ENCODE results near the gene RUNDC3A. TPM values are rescaled to one million over a fixed set of nuclear protein-coding genes. Genes with fewer than 3 reads are reported as not detected.
A peak's percentile ranks its signal among the peaks of the same experiment; 100 is the strongest.
"Not testable (repeated sequence)": the region's sequence is repeated elsewhere in the genome, so short reads cannot be mapped to it uniquely, and the experiment has no call there.

The RUNDC3A gene
- total RNA-seq, 5 donors from 2014 or later (not counting 1 experiment from before 2014, with no cell fraction given) = 0.38 to 0.65 (median 0.41) TPM; not detected in 2

DNA sequence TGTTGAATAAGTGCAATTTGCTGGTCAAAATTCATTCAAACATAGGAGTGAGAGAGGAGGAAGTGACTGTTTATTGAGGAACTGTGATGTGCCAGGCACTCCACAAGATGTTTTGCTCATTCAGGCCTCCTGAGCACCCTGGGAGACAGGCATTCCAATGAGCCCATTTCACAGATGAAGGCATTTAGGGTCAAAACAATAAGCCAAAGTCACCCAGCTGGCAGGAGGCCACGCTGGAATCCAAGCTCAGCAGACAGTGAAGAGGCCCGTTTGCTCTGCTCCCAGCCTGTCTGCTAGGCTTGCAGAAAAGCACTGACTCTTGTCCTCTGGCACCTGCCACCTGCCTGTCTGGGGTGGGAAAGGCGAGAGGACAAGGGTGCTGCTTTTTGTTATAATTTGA lies 26.3 kb downstream of the RUNDC3A start:
- Mint-ChIP-seq H3K36me3 (no peaks in the 10 kb centered on the region), H3K27ac (no peak overlapping the region), H3K4me1 (peaks cover 5 to 8% (median 6%) of the 10 kb centered on the region in 3 donors), H3K27me3 (peaks cover 0 to 1% of the 10 kb centered on the region in 2 donors), H3K9me3 (no peaks in the 10 kb centered on the region), H3K4me3 (no peak overlapping the region)
- Histone ChIP-seq H3K9me3 (no peaks in the 10 kb centered on the region), H3K27ac (ENCODE audit: low read length) (no peak overlapping the region), H3K27me3 (replicated peaks in 1 of 2; ENCODE audit: control insufficient read depth in 2 of 2, extremely low read depth in 1 of 2, insufficient read depth in 2 of 2, low read length in 1 of 2) (peaks cover 0 to 16% of the 10 kb centered on the region in 2 experiments), H3K36me3 (ENCODE audit: control insufficient read depth in 2 of 2, extremely low read depth in 1 of 2, insufficient read depth in 1 of 2, low read length in 1 of 2) (no peaks in the 10 kb centered on the region), H3K4me1 (ENCODE audit: control insufficient read depth in 1 of 2, extremely low read depth in 1 of 2, insufficient read depth in 2 of 2, low read length in 2 of 2) (peaks cover 0 to 8% of the 10 kb centered on the region in 2 experiments), H3K4me3 (ENCODE audit: control insufficient read depth in 1 of 2, extremely low read depth in 1 of 2, low read length in 1 of 2) (no peak overlapping the region)
- ChIA-PET CTCF (no interaction called here), POLR2A (interaction anchor here in 1 of 2 donors (0.7 kb wide), 1 partner anchor 103 kb away, joined by 5 read pairs; no protein-coding TSS in a partner anchor)
- 95% methylated on average over 3 of the region's 3 CpGs for WGBS (ENCODE audit: insufficient coverage)
- ATAC-seq (replicated peaks in 1 of 4) (no peak), DNase-seq (no peak)

DNA sequence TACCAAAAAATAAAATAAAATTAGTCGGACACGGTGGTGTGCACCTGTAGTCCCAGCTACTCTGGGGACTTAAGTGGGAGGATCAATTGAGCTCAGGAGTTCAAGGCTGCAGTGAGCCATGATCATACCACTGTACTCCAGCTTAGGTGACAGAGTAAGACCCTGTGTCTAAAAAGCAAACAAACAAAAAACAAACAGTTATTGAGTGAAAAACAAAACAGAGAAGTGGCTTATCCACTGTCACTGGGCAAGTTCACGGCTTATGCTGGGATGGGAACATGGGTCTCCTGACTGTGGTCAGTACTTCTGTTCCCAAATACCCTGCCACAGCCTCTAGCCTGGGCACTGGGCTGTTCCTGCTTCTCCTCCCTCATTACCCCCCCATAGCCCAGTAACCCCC lies 27.2 kb downstream of the RUNDC3A start:
- no peak for DNase-seq
- ChIA-PET CTCF (interaction anchor here in 1 of 2 donors (0.6 kb wide), 1 partner anchor 24 kb away, joined by 4 read pairs; no protein-coding TSS in a partner anchor), POLR2A (no interaction called here)
- Mint-ChIP-seq H3K4me1 (peaks cover 5 to 8% (median 6%) of the 10 kb centered on the region in 3 donors), H3K27me3 (peaks cover 0 to 3% of the 10 kb centered on the region in 2 donors), H3K4me3 (no peak overlapping the region), H3K9me3 (no peaks in the 10 kb centered on the region), H3K36me3 (no peaks in the 10 kb centered on the region), H3K27ac (no peak overlapping the region)
- no CpG with 5 or more reads among the region's 3 CpGs for WGBS (ENCODE audit: insufficient coverage)
- no peak overlapping the region for H3K27ac ChIP-seq (ENCODE audit: low read length)
- H3K27me3 ChIP-seq (replicated peaks in 1 of 2; ENCODE audit: control insufficient read depth in 2 of 2, extremely low read depth in 1 of 2, insufficient read depth in 2 of 2, low read length in 1 of 2) = peaks cover 0 to 16% of the 10 kb centered on the region in 2 experiments
- no peak for ATAC-seq (replicated peaks in 1 of 4)
- no peaks in the 10 kb centered on the region for H3K9me3 ChIP-seq
- H3K4me1 ChIP-seq (ENCODE audit: control insufficient read depth in 1 of 2, extremely low read depth in 1 of 2, insufficient read depth in 2 of 2, low read length in 2 of 2) = peaks cover 0 to 8% of the 10 kb centered on the region in 2 experiments
- no peak overlapping the region for H3K4me3 ChIP-seq (ENCODE audit: control insufficient read depth in 1 of 2, extremely low read depth in 1 of 2, low read length in 1 of 2)
- no peaks in the 10 kb centered on the region for H3K36me3 ChIP-seq (ENCODE audit: control insufficient read depth in 2 of 2, extremely low read depth in 1 of 2, insufficient read depth in 1 of 2, low read length in 1 of 2)

DNA sequence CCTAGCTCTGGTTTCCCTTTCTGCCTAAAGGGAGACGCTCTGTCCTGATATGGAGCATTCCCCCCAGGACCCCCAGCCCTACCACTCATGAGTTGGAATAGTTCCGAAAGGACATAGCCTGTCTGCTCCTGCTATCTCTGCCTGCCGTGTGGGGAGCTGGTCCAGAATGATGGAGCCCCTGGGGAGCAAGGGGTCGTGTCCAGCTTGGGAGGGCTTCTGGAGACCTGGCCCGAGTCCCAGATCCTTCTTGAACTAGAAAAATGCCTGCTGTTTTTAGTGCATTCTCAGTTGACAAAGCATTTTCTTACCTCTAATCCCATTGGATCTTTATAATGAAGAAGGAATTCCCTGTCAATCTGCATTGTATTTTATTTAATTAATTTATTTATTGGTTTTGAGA lies 27.6 kb downstream of the RUNDC3A start:
- no peaks in the 10 kb centered on the region for H3K9me3 ChIP-seq
- Mint-ChIP-seq H3K9me3 (no peaks in the 10 kb centered on the region), H3K36me3 (no peaks in the 10 kb centered on the region), H3K27me3 (peaks cover 4% of the 10 kb centered on the region in 2 donors), H3K4me1 (peaks cover 5 to 8% (median 6%) of the 10 kb centered on the region in 3 donors), H3K27ac (no peak overlapping the region), H3K4me3 (no peak overlapping the region)
- no peak overlapping the region for H3K4me3 ChIP-seq (ENCODE audit: control insufficient read depth in 1 of 2, extremely low read depth in 1 of 2, low read length in 1 of 2)
- peaks cover 0 to 16% of the 10 kb centered on the region in 2 experiments for H3K27me3 ChIP-seq (replicated peaks in 1 of 2; ENCODE audit: control insufficient read depth in 2 of 2, extremely low read depth in 1 of 2, insufficient read depth in 2 of 2, low read length in 1 of 2)
- no peak overlapping the region for H3K27ac ChIP-seq (ENCODE audit: low read length)
- ChIA-PET POLR2A (no interaction called here), CTCF (interaction anchor here in 1 of 2 donors (0.6 kb wide), 1 partner anchor 24 kb away, joined by 4 read pairs; no protein-coding TSS in a partner anchor)
- no peaks in the 10 kb centered on the region for H3K36me3 ChIP-seq (ENCODE audit: control insufficient read depth in 2 of 2, extremely low read depth in 1 of 2, insufficient read depth in 1 of 2, low read length in 1 of 2)
- no peak for ATAC-seq (replicated peaks in 1 of 4)
- no peak for DNase-seq
- peaks cover 0 to 5% of the 10 kb centered on the region in 2 experiments for H3K4me1 ChIP-seq (ENCODE audit: control insufficient read depth in 1 of 2, extremely low read depth in 1 of 2, insufficient read depth in 2 of 2, low read length in 2 of 2)
- WGBS (ENCODE audit: insufficient coverage) = 65% methylated on average over 2 of the region's 5 CpGs

DNA sequence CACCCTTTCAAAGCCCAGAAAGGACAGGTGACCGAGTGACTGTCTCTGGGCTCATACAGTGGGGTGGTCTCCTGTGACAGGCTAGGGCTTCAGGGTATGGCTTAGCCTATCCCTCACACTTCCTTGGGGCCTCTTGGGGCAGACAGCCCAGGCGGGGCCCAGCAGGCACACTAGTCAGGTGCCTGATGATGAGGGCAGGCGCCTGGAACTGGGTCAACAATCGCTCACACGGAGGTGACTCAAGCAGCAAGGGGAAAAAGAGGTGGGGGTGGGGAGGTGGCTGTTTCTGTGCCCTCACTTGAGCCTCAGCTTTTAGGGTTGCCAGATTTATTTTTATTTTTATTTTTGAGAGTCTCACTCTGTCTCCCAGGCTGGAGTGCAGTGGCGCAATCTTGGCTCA lies 30.3 kb downstream of the RUNDC3A start:
- Histone ChIP-seq H3K9me3 (no peaks in the 10 kb centered on the region), H3K27me3 (replicated peaks in 1 of 2; ENCODE audit: control insufficient read depth in 2 of 2, extremely low read depth in 1 of 2, insufficient read depth in 2 of 2, low read length in 1 of 2) (peaks cover 0 to 17% of the 10 kb centered on the region in 2 experiments), H3K4me1 (ENCODE audit: control insufficient read depth in 1 of 2, extremely low read depth in 1 of 2, insufficient read depth in 2 of 2, low read length in 2 of 2) (no peaks in the 10 kb centered on the region), H3K4me3 (ENCODE audit: control insufficient read depth in 1 of 2, extremely low read depth in 1 of 2, low read length in 1 of 2) (no peak overlapping the region), H3K27ac (ENCODE audit: low read length) (no peak overlapping the region), H3K36me3 (ENCODE audit: control insufficient read depth in 2 of 2, extremely low read depth in 1 of 2, insufficient read depth in 1 of 2, low read length in 1 of 2) (no peaks in the 10 kb centered on the region)
- CTCF ChIA-PET = no interaction called here
- Mint-ChIP-seq H3K4me1 (no peaks in the 10 kb centered on the region), H3K9me3 (no peaks in the 10 kb centered on the region), H3K36me3 (no peaks in the 10 kb centered on the region), H3K27ac (no peak overlapping the region), H3K4me3 (no peak overlapping the region), H3K27me3 (peaks cover 7 to 10% of the 10 kb centered on the region in 2 donors)
- POLR2A ChIA-PET = no interaction called here
- WGBS (ENCODE audit: insufficient coverage) = 58% methylated on average over 4 of the region's 6 CpGs
- DNase-seq = no peak
- ATAC-seq (replicated peaks in 1 of 4) = no peak

DNA sequence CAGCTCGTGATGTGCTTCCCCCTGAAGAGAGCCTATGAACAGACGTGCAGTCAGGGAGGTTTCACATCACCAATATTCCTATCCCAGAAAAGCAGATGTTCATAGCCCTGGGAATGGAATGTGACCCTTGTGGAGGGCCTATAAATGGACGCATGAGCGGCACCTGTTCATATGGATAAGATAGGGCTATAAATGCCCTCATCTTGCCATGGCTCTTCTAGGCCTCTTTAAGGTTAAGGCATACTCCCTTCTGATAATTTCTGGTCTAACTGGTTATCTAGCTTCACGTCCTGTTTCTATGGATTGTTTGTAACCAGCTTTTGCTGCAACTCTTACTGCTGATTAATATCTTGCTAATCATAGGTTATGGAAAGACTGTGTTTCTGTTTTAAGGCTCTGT lies 32.2 kb downstream of the RUNDC3A start:
- H3K27ac Mint-ChIP-seq; POLR2A ChIA-PET; ATAC-seq (replicated peaks in 1 of 4); H3K4me3 Mint-ChIP-seq; H3K27ac ChIP-seq (ENCODE audit: low read length); H3K4me3 ChIP-seq (ENCODE audit: control insufficient read depth in 1 of 2, extremely low read depth in 1 of 2, low read length in 1 of 2); H3K36me3 ChIP-seq (ENCODE audit: control insufficient read depth in 2 of 2, extremely low read depth in 1 of 2, insufficient read depth in 1 of 2, low read length in 1 of 2); CTCF ChIA-PET; H3K36me3 Mint-ChIP-seq; H3K9me3 Mint-ChIP-seq; H3K9me3 ChIP-seq; DNase-seq: not testable (repeated sequence)
- Mint-ChIP-seq H3K4me1 (peaks cover 6 to 14% (median 13%) of the 10 kb centered on the region in 3 donors), H3K27me3 (peaks cover 7 to 10% of the 10 kb centered on the region in 2 donors)
- H3K27me3 ChIP-seq (replicated peaks in 1 of 2; ENCODE audit: control insufficient read depth in 2 of 2, extremely low read depth in 1 of 2, insufficient read depth in 2 of 2, low read length in 1 of 2) = peaks cover 0 to 17% of the 10 kb centered on the region in 2 experiments
- 100% methylated on average over 2 of the region's 5 CpGs for WGBS (ENCODE audit: insufficient coverage)
- H3K4me1 ChIP-seq (ENCODE audit: control insufficient read depth in 1 of 2, extremely low read depth in 1 of 2, insufficient read depth in 2 of 2, low read length in 2 of 2) = peaks cover 0 to 11% of the 10 kb centered on the region in 2 experiments

DNA sequence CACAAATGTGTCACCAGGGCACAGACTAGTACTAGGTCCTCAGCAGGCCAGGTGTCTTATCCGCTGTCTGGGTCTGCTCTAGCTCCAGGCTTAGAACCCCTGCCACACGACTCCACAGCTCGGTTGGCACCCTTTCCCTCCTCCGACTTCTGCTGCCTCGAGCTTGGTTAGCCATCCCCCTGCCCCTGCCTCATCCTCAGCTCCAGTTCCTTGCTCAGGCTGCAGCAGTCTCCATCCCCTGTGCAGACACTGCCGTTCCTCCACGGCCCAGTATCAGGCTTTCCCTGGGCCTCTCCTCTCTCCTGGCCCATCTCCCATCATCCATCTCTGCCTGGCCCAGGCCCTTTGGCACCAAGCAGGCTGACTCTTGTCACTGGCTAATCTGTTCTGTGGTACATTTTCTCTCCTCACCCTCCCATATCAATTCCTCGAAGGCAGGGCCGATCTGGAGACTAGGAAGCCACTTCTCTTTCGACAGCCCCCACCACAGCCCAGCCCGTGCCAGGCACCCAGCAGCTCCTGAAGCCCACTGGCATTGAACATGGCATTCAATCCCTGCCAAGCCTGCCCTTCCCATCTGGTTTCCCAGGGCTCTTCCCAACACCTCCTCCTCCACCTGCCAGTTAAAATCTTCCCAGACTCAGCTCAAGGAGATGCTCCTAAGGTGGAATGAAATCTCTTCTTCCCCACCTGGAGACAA lies 35.3 kb downstream of the RUNDC3A start:
- CTCF ChIA-PET = no interaction called here
- Mint-ChIP-seq H3K27ac (no peak overlapping the region), H3K4me1 (peaks cover 16 to 29% (median 24%) of the 10 kb centered on the region in 3 donors)

More for the DNA sequence above, 35.3 kb downstream of the RUNDC3A start:
- ATAC-seq (replicated peaks in 1 of 4) (no peak), DNase-seq (no peak)
- Mint-ChIP-seq H3K36me3 (no peaks in the 10 kb centered on the region), H3K9me3 (no peaks in the 10 kb centered on the region), H3K27me3 (peaks cover 5 to 10% of the 10 kb centered on the region in 2 donors), H3K4me3 (peak overlapping the region in 1 of 3 donors; percentile 6)
- WGBS (ENCODE audit: insufficient coverage) = 90% methylated on average over 11 of the region's 11 CpGs
- Histone ChIP-seq H3K27ac (ENCODE audit: low read length) (no peak overlapping the region), H3K9me3 (no peaks in the 10 kb centered on the region), H3K4me3 (ENCODE audit: control insufficient read depth in 1 of 2, extremely low read depth in 1 of 2, low read length in 1 of 2) (no peak overlapping the region), H3K36me3 (ENCODE audit: control insufficient read depth in 2 of 2, extremely low read depth in 1 of 2, insufficient read depth in 1 of 2, low read length in 1 of 2) (no peaks in the 10 kb centered on the region), H3K27me3 (replicated peaks in 1 of 2; ENCODE audit: control insufficient read depth in 2 of 2, extremely low read depth in 1 of 2, insufficient read depth in 2 of 2, low read length in 1 of 2) (peaks cover 0 to 10% of the 10 kb centered on the region in 2 experiments), H3K4me1 (ENCODE audit: control insufficient read depth in 1 of 2, extremely low read depth in 1 of 2, insufficient read depth in 2 of 2, low read length in 2 of 2) (peaks cover 2 to 21% of the 10 kb centered on the region in 2 experiments)
- POLR2A ChIA-PET = no interaction called here

All from T-cell (primary cell).